ENCODE measurements around the gene ADAM12. TPM values are rescaled to one million over a fixed set of nuclear protein-coding genes. Genes with fewer than 3 reads are reported as not detected.

ADAM12 gene
- total RNA-seq, 2 donors from 2014 or later: 0.46 TPM; not detected in 1

GRCh38 chr10:126198681-126199080 lies 189.6 kb downstream of the ADAM12 start:
- no peaks in the 10 kb centered on the region for H3K36me3 Mint-ChIP-seq (ENCODE audit: low read depth)
- no peak overlapping the region for H3K27ac Mint-ChIP-seq
- H3K9ac ChIP-seq (ENCODE audit: extremely low read depth, low read length, poor library complexity, severe bottlenecking): no peak overlapping the region
- DNase-seq: no peak
- no peak overlapping the region for H3K27ac ChIP-seq (ENCODE audit: low read depth, low read length)
- TF ChIP-seq, protein P1, sequence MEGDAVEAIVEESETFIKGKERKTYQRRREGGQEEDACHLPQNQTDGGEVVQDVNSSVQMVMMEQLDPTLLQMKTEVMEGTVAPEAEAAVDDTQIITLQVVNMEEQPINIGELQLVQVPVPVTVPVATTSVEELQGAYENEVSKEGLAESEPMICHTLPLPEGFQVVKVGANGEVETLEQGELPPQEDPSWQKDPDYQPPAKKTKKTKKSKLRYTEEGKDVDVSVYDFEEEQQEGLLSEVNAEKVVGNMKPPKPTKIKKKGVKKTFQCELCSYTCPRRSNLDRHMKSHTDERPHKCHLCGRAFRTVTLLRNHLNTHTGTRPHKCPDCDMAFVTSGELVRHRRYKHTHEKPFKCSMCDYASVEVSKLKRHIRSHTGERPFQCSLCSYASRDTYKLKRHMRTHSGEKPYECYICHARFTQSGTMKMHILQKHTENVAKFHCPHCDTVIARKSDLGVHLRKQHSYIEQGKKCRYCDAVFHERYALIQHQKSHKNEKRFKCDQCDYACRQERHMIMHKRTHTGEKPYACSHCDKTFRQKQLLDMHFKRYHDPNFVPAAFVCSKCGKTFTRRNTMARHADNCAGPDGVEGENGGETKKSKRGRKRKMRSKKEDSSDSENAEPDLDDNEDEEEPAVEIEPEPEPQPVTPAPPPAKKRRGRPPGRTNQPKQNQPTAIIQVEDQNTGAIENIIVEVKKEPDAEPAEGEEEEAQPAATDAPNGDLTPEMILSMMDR (conservative IDR thresholded peaks at IDR 0.05): no peak
- no peaks in the 10 kb centered on the region for H3K4me1 Mint-ChIP-seq
- no peaks in the 10 kb centered on the region for H3K9me3 Mint-ChIP-seq
- no peaks in the 10 kb centered on the region for H3K36me3 ChIP-seq (ENCODE audit: control insufficient read depth, insufficient read depth, low read length)
- H3K4me3 Mint-ChIP-seq: no peak overlapping the region
- H3K27me3 Mint-ChIP-seq (ENCODE audit: insufficient read depth): peaks cover 3% of the 10 kb centered on the region
- H3K9me3 ChIP-seq (ENCODE audit: control insufficient read depth, low read length): no peaks in the 10 kb centered on the region
- no peak overlapping the region for H3K4me3 ChIP-seq (ENCODE audit: low read length)
- no peaks in the 10 kb centered on the region for H3K27me3 ChIP-seq (ENCODE audit: control insufficient read depth, insufficient read depth, low read length, poor library complexity, severe bottlenecking)
- no peaks in the 10 kb centered on the region for H3K4me1 ChIP-seq (ENCODE audit: control insufficient read depth, insufficient read depth, low read length)

DNA sequence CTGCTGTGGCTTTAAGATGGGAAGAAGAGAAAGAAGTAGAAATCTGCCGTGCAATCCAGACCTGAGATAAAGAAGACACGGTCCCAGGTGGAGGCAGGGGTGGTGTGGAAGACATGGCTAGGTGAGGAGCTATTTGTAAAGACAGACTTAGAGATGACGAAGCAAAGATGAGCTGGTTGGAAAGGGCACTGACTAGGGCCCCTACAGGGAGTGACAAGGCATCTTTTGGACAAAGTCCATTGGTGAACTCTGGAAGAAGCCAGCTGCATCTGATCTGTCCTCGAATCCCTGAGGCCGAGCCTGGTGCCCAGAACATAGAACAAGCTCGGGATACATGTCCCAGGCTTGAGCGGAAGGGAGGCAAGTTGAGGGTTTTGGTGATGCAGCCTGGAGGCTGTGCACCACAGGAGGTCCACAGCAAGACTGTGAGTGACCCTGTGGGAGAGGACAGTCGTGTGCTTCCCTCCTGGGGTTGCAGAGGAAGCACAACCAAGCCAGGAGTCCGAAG lies 191.2 kb downstream of the ADAM12 start:
- H3K9me3 ChIP-seq (ENCODE audit: control insufficient read depth, low read length): no peaks in the 10 kb centered on the region
- H3K9me3 Mint-ChIP-seq: no peaks in the 10 kb centered on the region
- no peaks in the 10 kb centered on the region for H3K36me3 Mint-ChIP-seq (ENCODE audit: low read depth)
- H3K4me1 ChIP-seq (ENCODE audit: control insufficient read depth, insufficient read depth, low read length): no peaks in the 10 kb centered on the region
- H3K27ac ChIP-seq (ENCODE audit: low read depth, low read length): no peak overlapping the region
- no peak overlapping the region for H3K27ac Mint-ChIP-seq
- peak; percentile 35 for DNase-seq
- 89 to 97% methylated on average over 6 to 9 of the region's 9 CpGs for WGBS, 2 experiments (ENCODE audit: insufficient coverage in 1 of 2, insufficient read length in 1 of 2)
- no peak overlapping the region for H3K4me3 ChIP-seq (ENCODE audit: low read length)
- no peak overlapping the region for H3K9ac ChIP-seq (ENCODE audit: extremely low read depth, low read length, poor library complexity, severe bottlenecking)
- peaks cover 3% of the 10 kb centered on the region for H3K27me3 Mint-ChIP-seq (ENCODE audit: insufficient read depth)
- TF ChIP-seq, protein P1 (conservative IDR thresholded peaks at IDR 0.05): no peak
- H3K36me3 ChIP-seq (ENCODE audit: control insufficient read depth, insufficient read depth, low read length): no peaks in the 10 kb centered on the region
- H3K4me3 Mint-ChIP-seq: no peak overlapping the region
- H3K4me1 Mint-ChIP-seq: no peaks in the 10 kb centered on the region
- no peaks in the 10 kb centered on the region for H3K27me3 ChIP-seq (ENCODE audit: control insufficient read depth, insufficient read depth, low read length, poor library complexity, severe bottlenecking)

GRCh38 chr10:126196281-126196680 lies 192.0 kb downstream of the ADAM12 start:
- Histone ChIP-seq H3K4me1 (ENCODE audit: control insufficient read depth, insufficient read depth, low read length) (no peaks in the 10 kb centered on the region), H3K9ac (ENCODE audit: extremely low read depth, low read length, poor library complexity, severe bottlenecking) (no peak overlapping the region), H3K36me3 (ENCODE audit: control insufficient read depth, insufficient read depth, low read length) (no peaks in the 10 kb centered on the region), H3K27me3 (ENCODE audit: control insufficient read depth, insufficient read depth, low read length, poor library complexity, severe bottlenecking) (no peaks in the 10 kb centered on the region), H3K27ac (ENCODE audit: low read depth, low read length) (peak overlapping the region; percentile 74), H3K9me3 (ENCODE audit: control insufficient read depth, low read length) (no peaks in the 10 kb centered on the region), H3K4me3 (ENCODE audit: low read length) (no peak overlapping the region)
- H3K9me3 Mint-ChIP-seq: no peaks in the 10 kb centered on the region
- no peak overlapping the region for H3K27ac Mint-ChIP-seq
- H3K27me3 Mint-ChIP-seq (ENCODE audit: insufficient read depth): peaks cover 3% of the 10 kb centered on the region
- no peaks in the 10 kb centered on the region for H3K4me1 Mint-ChIP-seq
- WGBS, 2 experiments (ENCODE audit: insufficient coverage in 1 of 2, insufficient read length in 1 of 2): 83 to 93% methylated on average over 1 to 3 of the region's 3 CpGs
- H3K4me3 Mint-ChIP-seq: no peak overlapping the region
- no peak for DNase-seq
- TF ChIP-seq, protein P1 (conservative IDR thresholded peaks at IDR 0.05): no peak
- H3K36me3 Mint-ChIP-seq (ENCODE audit: low read depth): no peaks in the 10 kb centered on the region

Measured in endodermal cell (in vitro differentiated cells).